ENCODE results near the gene PPP3R1.

Gene PPP3R1

DNA sequence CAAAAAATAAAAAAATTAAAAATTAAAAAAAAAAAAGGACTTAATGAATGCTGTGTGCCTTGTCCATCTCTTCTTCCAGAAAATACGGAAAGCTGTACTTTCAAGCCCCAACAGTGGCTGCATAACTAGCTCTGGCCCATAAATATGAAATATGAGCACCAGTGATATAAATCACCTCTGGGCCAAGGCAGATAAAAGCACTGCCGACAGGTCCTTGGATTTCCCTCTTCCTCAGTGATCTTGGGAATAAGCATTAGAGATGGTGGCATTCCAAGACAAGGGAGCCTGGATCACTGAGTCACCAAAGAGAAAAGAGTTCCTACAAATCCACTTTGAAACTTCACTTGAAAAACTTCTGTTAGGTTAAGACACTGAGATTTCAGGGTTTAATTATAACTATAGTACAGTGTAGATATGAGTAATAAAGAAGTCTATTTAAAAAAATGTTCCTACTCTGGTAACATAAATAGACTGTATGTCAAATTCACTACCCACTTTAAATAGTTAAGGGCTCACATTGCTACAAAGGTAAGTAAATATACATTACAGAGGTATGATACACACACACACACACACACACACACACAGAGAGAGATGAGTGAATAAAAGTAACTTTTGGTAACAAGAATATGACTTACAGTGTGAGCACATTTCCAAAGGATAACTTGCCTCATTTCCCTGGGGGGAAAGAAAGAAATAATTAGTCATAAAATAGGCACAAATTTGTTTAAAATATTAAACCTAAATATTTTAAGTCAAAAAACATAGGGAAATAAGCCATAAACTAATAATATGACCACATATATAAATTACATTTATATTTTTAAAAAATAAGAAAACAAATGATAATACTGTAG, 35.6 kb downstream of the PPP3R1 start (continued):
- TF ChIP-seq ZNF785 (tag by site-specific recombination; IDR thresholded peaks at IDR 0.05), result no peak
- no peak for TF ChIP-seq BCL11B (tag by site-specific recombination; IDR thresholded peaks at IDR 0.05; ENCODE audit: low read depth)
- TF ChIP-seq ZNF843 (tag by site-specific recombination; IDR thresholded peaks at IDR 0.05), result no peak
- TF ChIP-seq ZNF561 (tag by site-specific recombination; IDR thresholded peaks at IDR 0.05; ENCODE audit: borderline replicate concordance), result no peak
- no peak for TF ChIP-seq ZNF221 (tag by site-specific recombination; IDR thresholded peaks at IDR 0.05; ENCODE audit: borderline replicate concordance)
- no peak for TF ChIP-seq ZNF658 (tag by site-specific recombination; IDR thresholded peaks at IDR 0.05)
- TF ChIP-seq ZNF792 (tag by site-specific recombination; IDR thresholded peaks at IDR 0.05), result no peak
- no peak for TF ChIP-seq ZNF169 (tag by site-specific recombination; IDR thresholded peaks at IDR 0.05)
- TF ChIP-seq, protein P1, sequence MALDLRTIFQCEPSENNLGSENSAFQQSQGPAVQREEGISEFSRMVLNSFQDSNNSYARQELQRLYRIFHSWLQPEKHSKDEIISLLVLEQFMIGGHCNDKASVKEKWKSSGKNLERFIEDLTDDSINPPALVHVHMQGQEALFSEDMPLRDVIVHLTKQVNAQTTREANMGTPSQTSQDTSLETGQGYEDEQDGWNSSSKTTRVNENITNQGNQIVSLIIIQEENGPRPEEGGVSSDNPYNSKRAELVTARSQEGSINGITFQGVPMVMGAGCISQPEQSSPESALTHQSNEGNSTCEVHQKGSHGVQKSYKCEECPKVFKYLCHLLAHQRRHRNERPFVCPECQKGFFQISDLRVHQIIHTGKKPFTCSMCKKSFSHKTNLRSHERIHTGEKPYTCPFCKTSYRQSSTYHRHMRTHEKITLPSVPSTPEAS (tag by site-specific recombination; IDR thresholded peaks at IDR 0.05), result 0 out of 2 replicates have a peak, but pooled peaks have one; percentile 19
- no peak for TF ChIP-seq ZFP69B (tag by site-specific recombination; IDR thresholded peaks at IDR 0.05)
- TF ChIP-seq ZBTB20 (tag by site-specific recombination; IDR thresholded peaks at IDR 0.05), result no peak
- TF ChIP-seq ZNF510 (tag by site-specific recombination; IDR thresholded peaks at IDR 0.05; ENCODE audit: insufficient replicate concordance), result no peak
- peak; percentile 38; the same call in 1 of the 2 replicates for TF ChIP-seq PRDM6 (tag by site-specific recombination; IDR thresholded peaks at IDR 0.05)
- TF ChIP-seq ZNF211 (tag by site-specific recombination; IDR thresholded peaks at IDR 0.05; ENCODE audit: low read depth), result no peak
- TF ChIP-seq ZNF423 (tag by site-specific recombination; IDR thresholded peaks at IDR 0.05), result no peak
- no peak for TF ChIP-seq ZNF449 (tag by site-specific recombination; IDR thresholded peaks at IDR 0.05)
- TF ChIP-seq OVOL3 (tag by site-specific recombination; IDR thresholded peaks at IDR 0.05), result no peak

GRCh38 chr2:68214381-68214780, 38.0 kb downstream of the PPP3R1 start:
- H3K36me3 ChIP-seq (ENCODE audit: control insufficient read depth in 2 of 2, insufficient read depth in 1 of 2, low read length in 2 of 2), result peaks cover 0 to 3% of the 10 kb centered on the region in 2 experiments; a peak in 2 of 3 replicates
- POLR2A ChIA-PET, result no interaction called here
- no peaks in the 10 kb centered on the region for H3K9me3 ChIP-seq (ENCODE audit: control insufficient read depth, insufficient read depth, low read depth, low read length)
- no peak overlapping the region for H3K4me3 ChIP-seq (ENCODE audit: low read depth, low read length)
- CTCF ChIA-PET, result interaction anchor here (0.7 to 2.9 kb wide), 2 partner anchors 19 to 94 kb away, joined by 3 to 22 read pairs; no protein-coding TSS in a partner anchor
- H3K27ac ChIP-seq (ENCODE audit: extremely low read depth, low read depth, low read length), result no peak overlapping the region
- TF ChIP-seq PRDM6 (tag by site-specific recombination; IDR thresholded peaks at IDR 0.05) (no peak), ZNF114 (tag by site-specific recombination; IDR thresholded peaks at IDR 0.05) (no peak), GLI4 (tag by site-specific recombination; IDR thresholded peaks at IDR 0.05) (no peak), YY1 (tag by site-specific recombination; IDR thresholded peaks at IDR 0.05) (no peak)
- H3K4me1 ChIP-seq (ENCODE audit: control insufficient read depth, insufficient read depth, low read length), result peaks cover 17% of the 10 kb centered on the region
